Renal cortex interstitium (tissue), 11 donors: ENCODE measurements around the gene SYNDIG1. TPM values are rescaled to one million over a fixed set of nuclear protein-coding genes. Genes with fewer than 3 reads are reported as not detected.

Source experiments
- DNase-seq, 11 donors: peaks; one replicate each; pipeline ENCODE4 v3.0.0-alpha.2; 2013; ENCODE audit warnings: low read depth in 9 of 11, low spot score in 4 of 11; ENCODE audit errors: extremely low read depth in 1 of 11
- polyA plus RNA-seq, 3 donors: library from polyadenylated mRNA; unstranded; fragments of 120-200 nt; gene quantifications; one replicate each; pipeline ENCODE4 v1.2.1, GENCODE V29; 2013; ENCODE audit not compliant: insufficient read length in 3 of 3

The SYNDIG1 gene
- polyA plus RNA-seq, 3 donors = 7.5 to 10.6 (median 8.2) TPM

DNA sequence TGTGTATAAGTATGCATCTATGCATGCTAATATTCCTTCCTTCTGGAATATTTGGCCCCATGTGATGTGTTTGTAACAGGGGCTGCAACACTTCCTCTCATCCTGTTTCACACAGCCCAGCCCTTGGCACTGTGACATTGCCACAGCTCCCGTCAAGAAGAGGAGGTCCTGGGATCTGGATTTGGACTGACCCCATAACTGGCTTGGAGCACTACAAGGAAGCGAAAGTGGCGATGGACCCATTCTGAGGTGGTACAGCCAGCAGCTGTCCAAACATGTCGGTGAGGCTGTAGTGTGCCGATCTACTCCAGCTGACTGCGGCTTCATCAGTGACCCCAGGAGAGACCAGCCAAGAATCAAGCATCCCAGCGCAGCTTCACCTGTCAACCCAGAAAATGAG is 18.2 kb downstream of the SYNDIG1 start:
- DNase-seq = no peak

DNA sequence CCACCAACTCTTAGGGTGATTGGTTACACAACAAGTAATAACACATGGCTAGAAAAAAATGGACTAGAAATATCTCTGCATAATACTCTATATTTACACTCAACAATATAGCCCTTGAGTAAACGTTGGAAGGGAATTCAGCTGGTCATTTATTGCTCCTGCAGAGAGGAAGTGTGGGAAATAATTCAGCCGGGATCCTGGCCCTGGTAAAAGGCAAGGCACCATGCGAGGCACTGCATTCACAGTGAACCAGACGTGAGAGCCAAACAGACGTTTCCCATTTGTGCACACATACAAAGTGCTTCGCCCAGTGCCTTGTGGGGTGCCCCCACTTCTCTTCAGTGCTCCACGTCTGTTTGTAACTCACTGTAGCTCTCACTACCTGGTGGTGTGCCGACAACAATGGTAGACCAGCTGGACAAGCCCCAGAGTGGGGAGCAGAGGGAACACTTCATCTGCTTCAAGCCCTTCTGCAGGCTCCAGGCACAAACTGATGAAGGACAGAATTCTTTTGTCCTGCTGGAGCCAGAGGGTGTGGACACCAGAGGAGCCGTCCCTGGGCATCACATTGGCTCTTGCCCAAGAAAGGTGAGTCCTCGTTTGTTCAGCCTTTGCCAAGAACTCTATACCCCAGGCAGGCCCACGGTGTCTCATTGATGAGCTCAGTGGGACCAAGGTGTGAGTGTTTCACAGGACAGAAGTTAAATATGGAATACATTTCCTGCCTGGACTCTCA is 18.8 kb downstream of the SYNDIG1 start:
- no peak for DNase-seq

DNA sequence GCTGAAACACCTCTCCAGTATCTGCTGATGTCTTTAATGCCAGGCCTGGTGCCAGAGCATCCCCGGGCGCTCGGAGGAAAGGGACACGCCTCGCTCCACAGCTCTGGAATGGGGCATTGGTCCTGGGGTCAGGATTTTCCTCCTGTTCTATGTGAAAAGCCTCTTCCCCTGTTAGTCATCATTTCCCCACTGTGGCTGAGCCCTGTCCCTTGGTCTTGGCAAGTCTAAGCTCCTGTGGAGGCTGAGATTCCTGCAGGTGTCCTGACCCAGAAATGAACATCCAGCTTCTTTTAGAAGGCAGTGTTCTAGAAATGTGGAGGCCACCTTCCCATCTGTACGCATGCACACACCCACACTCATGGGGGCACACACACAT is 19.4 kb downstream of the SYNDIG1 start:
- no peak for DNase-seq

DNA sequence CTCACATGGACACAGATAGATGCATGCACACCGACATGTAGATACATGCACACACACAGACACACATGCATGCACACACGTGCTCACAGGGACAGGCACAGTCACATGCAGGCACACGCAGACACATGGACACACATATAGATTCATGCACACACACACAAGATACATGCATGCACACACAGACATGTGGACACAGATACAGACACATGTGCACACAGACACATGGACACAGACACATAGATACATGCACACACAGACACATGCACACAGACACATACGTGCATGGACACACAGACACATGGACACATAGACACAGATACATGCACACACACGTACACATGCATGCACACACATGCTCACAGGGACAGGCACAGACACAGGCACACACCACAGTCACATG is 19.8 kb downstream of the SYNDIG1 start:
- DNase-seq = no peak

DNA sequence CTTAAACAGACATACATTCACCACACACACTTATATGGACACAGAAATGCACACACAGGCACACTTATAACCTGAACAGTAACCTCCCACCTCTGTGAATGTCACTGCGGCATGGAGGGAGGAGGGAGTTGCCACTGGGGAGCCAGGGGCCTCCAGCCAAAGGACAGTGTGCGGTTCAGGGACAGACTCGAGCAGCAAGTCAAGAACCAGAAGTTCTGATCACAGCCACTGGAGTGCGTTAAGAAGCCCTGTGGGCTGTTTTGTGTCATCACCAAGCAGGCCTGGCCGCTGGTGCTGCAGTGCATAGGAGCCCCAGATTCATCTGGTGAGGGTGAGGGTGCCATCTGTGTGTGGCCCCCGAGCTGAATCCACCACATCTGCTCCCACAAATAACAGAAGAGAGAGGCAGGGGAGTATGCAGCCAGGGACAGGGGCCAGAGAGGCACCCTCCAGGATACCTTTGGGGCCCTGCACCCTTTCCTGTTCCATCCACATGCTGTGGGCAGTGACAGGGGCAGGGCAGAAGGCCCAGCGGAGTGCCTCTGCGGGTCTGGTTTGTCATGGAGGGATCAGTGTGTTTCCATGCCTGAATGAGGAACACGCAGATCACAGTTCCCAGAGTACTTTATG is 20.3 kb downstream of the SYNDIG1 start:
- DNase-seq = no peak

DNA sequence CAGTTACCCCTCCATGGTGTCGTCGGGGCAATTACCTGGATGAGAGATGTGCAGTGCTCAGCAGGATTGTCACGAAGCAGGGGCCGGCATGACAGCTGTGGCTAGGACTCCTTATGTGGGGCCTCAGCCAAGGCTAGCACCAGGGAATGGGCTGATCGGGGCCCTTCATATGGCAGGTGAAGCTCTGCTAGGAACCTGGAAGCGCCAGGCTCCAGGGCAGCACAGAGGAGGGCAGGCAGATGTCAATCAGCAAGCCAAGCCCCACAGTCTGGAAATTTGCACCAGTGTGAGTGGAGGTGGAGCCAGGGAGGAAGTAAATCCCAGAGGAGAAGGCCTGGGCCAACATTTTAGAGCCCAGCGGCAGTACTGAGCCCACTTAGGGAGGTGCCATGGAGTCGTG is 21.2 kb downstream of the SYNDIG1 start:
- no peak for DNase-seq

DNA sequence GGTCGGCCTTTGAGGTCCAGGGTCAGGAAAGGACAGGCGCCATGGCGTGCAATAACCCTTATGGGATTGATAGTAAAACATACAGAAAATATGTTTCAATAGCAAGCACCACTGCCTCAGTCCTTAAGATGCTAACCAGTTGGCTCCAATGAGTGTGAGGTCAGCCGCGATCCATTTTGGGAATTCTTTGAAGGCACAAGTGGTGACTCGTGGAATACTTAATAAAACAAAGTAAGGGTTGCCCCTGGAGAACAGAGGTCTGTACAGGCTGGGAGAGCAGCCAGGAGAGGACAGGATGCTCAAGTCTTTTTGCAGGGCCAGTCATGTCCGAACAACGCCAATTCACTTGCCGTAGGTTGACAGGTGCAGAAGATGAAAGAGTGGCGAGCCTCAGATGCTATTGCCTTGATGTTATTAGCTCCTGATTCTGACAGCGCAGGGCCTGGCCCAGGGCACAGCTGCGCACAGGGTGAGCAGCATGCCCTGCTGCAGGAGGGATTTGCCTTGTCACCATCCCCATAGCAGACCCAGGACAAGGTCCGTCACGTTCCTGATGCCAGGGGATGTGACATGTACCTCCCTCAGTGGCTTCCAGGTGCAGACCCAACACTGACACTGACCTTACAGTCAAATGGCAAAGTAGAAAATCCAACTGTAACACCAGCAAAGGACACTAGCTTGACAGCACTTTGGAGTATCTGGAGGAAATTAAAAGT is 21.8 kb downstream of the SYNDIG1 start:
- DNase-seq = no peak

DNA sequence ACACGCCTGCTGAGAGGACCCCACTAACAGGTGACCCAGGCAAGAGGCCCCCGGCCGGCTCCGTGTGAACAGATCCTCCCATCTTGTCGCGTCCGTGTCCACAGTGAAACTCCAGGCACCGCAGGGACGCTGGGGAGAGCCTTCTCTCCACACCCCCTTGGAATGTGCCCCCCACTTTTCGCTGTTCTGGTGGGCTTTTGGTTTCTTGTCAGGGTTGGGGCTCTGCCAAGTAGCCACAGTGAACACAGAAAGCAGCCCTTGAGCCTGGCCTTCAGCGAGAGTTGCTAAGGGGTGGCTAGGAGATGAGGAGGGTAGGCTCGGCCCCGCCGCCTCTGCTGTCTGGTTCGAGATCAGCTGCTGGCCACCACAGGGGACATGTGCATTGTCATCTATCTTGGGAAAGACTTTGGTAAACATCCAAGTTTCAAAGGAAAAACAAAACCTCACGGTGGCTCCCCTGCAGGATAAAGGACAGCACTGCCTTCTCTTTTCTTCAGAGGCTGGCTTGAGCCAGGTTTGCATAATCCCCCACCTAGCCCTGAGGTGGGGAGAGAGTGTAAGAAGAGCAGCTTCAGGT is 22.7 kb downstream of the SYNDIG1 start:
- no peak for DNase-seq

DNA sequence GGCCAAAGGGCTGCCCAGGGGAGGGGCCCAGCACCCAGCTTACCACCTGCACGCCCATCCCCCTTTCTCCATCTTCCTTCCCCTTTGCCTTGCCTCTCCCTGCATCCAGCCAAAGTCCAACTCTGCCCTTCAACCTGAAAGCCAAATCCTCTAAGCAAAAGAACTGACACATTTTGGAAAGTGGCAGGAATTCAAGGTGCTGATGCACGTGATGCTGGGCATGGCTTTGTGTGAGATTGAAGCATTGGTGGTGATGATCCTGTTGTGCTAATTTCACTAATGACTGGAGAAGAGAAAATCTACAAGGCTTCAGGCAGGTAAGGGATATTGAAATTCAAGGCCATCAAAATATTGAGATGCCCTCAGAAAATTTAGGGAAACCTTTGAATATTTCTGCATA is 23.3 kb downstream of the SYNDIG1 start:
- no peak for DNase-seq

DNA sequence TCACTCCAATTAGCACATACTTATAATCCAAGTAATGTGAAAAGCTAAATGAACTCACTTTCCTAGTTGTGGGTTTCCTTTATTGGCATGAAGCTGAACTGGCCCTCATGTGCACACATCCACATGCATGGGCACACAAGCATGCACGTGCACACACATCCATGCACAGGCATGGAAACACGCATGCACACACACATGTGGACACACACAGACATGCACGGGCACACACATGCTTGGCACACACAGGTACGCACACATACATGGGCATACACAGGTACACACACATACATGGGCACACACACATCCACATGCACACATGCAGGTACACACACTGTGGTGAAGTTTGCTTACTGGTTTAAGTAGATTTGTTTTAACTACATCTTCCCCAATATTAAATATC is 23.8 kb downstream of the SYNDIG1 start:
- no peak for DNase-seq

DNA sequence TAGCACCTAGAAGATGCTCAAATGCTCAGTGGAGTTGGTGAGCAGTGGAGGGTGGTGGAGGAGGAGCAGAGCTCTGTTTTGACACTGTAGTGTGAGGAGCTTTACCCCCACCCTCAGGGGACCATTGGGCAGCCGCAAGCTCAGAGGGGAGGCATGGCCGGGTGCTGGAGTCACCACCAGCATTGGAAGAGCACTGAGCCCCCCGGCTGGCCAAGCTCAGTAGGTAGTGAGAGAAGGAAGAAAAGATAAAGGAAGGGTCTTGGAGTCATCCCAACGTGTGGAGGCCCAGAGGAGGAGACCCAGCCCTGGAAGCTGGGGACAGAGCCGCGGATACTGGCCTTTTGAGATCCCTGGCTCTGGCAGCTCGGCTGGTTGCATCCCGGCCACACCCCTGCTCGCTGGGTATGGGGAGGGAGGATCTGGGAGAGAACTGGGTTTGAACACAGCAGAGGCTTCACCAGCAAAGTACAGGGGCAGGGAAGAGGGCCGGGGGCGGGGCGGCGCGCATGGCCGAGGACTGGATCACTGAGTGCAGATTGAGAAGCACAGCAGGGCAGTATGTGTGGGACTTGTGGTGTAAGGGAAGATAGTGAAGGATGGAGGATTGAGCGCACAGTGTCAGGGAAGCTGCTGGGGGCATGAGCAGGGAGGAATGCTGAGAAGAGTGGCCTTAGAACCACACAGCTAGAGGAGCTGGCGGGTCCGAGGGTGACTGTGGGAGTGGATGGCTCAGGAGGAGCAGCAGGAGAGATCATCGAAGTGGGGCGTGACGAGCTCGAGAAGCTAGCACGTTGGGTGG is 24.4 kb downstream of the SYNDIG1 start:
- no peak for DNase-seq

DNA sequence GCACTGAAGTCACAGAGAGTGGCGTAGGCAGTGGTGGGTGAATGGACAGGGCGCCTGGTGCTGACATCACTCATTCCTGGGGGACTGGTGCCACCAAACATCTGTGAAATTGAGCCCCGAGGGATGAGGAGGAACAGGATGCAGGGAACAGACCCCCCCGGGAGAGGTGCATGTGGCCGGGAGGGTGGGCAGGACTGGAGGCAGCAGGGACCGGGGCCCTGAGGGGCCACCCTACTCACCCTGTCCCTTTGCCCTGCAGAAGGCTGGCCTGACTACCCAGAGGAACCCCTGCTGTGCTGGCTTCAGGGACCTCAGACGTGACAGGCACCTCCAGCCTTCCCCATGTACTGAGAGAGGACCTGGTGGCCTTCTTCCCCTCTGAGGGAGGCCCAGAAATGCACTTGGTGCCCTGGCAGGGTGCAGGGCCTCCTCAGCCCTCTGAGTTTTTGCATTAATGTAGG is 25.1 kb downstream of the SYNDIG1 start:
- DNase-seq = no peak

DNA sequence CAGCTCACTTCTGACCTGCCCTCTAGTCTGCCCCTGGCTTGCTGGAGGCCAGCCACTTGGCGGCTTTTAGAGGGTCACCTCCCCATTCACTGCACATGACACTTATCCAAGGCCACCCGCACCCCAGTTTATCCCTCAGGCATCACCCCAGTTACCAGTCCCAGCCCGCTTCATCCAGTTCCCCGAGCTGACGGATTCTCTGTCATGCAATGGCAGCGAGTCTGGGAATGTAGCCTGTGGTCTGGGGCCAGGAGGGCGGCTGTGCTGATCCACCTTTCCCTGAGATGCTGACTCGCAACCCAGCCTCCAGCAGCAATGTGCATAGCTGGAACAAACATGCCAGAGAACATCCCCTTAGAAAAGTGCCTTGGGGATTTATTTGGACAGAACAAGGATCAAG is 25.8 kb downstream of the SYNDIG1 start:
- no peak for DNase-seq

DNA sequence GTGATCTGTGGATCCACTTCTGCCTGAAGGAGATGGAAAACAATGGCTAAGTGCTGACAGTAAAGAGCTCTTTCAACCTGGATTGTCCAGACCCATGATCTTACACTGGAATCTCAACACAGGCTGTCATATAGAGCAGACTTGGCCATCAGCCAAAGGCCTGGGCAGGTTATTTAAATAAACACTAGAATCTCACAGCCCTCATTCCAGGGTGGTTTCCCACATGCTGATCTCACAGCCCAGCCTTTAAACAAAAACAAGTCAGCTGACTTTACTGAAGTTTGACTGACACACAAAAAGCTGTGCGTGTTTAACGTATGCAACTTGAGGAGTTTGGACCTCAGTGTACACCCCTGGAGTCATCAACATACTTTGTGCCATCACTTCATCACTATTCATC is 28.4 kb downstream of the SYNDIG1 start:
- DNase-seq = peak in 3 of 11 donors; percentile 12 to 57 (median 15)

DNA sequence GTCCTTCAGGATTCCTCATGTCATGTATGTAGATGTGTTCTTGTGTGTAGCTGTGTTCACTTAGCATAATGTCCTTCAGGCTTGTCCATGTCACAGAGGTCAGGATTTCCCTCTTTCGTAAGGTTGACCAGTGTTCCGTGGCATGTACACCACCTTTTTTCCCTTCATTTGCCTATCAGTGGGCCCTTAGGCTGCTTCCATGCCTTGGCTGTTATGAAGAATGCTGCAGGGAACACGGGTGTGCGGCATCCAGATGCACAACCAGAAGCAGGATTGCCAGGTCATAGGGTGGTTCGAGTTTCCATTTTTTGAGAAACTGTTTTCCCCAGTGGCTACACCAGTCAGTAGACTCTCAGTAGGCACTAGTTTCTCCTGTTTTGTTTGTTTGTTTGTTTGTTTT is 29.2 kb downstream of the SYNDIG1 start:
- no peak for DNase-seq

DNA sequence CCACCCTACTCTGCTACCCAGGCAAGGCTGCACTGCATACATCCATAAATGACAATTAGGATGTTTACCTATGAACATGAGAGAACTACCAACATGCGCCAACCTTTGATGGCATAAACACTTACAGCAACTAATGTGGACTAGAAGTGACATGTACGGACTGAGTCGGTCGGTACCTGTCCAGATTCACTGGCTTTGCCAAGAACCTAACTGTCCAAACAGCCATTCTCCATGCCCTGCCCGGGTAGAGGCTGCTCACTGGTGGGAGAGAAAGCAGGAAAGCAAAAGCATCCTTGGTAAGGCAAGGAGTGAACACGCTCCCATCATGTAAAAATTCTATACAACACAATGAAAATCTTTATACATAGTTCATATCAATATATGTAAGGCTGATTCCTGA is 30.0 kb downstream of the SYNDIG1 start:
- no peak for DNase-seq

DNA sequence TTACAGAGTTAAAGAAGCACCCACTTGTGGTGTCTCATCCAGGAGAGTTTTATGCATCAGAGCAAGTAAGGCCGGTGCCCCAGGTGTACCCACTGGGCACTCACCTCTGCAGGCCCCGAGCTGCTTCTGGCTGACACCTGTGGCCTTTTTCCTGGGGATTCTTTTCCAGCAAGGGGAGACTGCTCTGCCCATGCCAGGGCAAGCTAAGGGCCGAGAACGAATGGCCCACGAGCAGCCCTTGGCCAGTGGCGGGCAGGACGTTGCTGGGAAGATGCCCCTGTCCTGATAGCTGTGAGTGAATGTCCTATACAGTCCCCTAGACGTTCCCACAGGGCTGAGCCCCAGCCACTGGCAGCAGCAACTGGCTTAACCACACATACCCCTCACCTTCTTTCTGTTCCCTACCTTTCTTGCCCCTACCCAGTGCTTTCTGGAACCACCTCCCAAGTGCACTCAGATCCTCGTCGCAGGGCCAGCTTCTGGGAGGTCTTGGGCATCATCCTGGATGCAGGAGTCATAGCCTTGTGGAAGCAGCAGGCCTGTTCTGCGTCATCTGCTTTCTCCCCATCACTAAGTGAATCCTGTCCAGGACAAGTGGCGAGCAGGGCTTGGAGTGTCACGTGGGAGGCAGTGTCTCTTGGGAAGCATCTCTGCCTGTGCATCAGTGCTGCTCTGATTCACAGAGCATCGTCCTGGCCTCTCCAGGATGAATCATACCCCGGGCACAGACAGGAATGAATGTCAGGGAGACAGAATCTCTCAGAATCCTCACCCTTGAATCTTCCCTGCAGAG is 32.5 kb downstream of the SYNDIG1 start:
- no peak for DNase-seq

DNA sequence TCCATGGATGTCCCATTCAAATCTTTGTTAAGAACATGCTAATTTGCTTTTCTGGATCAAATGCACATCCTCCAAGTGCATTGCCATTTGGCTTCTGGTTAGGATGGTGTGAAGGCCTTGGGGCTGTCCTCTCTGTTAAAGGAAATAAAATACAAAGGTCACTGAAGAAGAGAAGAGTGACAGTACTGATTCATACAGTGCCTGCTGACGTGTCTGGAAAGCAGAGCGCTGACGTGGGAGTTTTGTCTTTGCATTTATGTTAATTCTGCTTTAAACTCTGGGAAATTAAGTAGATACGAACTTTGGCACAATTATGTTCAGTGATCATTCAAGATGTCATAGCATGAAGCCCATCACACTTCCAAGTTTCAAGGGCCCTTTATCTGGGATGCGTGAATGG is 33.2 kb downstream of the SYNDIG1 start:
- no peak for DNase-seq
